Trophoblast cell (in vitro differentiated cells and primary cell): Measurements from ENCODE around the gene FAM20C.

Experiments
- DNase-seq, 2 donors: peaks; one replicate each; pipeline ENCODE4 v3.0.0-alpha.2; 2016
- H2AFZ ChIP-seq: 2 replicates; pipeline ENCODE4 v1.6.1; 2013; ENCODE audit warnings: low read length, moderate library complexity, mild to moderate bottlenecking; ENCODE audit not compliant: insufficient read depth, poor library complexity
- H2AK5ac ChIP-seq: 2 replicates; pipeline ENCODE4 v1.6.1; 2013; ENCODE audit warnings: mild to moderate bottlenecking, low read length
- H2BK120ac ChIP-seq: 2 replicates; pipeline ENCODE4 v1.6.1; 2013; ENCODE audit warnings: low read length, mild to moderate bottlenecking, moderate library complexity; ENCODE audit not compliant: insufficient read depth, poor library complexity
- H2BK12ac ChIP-seq: 2 replicates; pipeline ENCODE4 v1.6.1; 2013; ENCODE audit warnings: mild to moderate bottlenecking, low read length, moderate library complexity
- H2BK5ac ChIP-seq: 2 replicates; pipeline ENCODE4 v1.6.1; 2013; ENCODE audit warnings: low read length, low read depth, moderate library complexity, mild to moderate bottlenecking; ENCODE audit not compliant: poor library complexity
- H3K14ac ChIP-seq: 2 replicates; pipeline ENCODE4 v1.6.1; 2013; ENCODE audit warnings: mild to moderate bottlenecking, low read length
- H3K18ac ChIP-seq: 2 replicates; pipeline ENCODE4 v1.6.1; 2013; ENCODE audit warnings: mild to moderate bottlenecking, low read length
- H3K23ac ChIP-seq: 2 replicates; pipeline ENCODE4 v1.6.1; 2013; ENCODE audit warnings: low read length
- H3K27ac ChIP-seq: 2 replicates; pipeline ENCODE4 v1.5.1; 2013; ENCODE audit warnings: low read depth, mild to moderate bottlenecking, inconsistent platforms, low read length, moderate library complexity
- H3K27me3 ChIP-seq: 2 replicates; pipeline ENCODE4 v1.6.1; 2013; ENCODE audit warnings: inconsistent platforms, mild to moderate bottlenecking, low read length, moderate library complexity; ENCODE audit not compliant: insufficient read depth
- H3K36me3 ChIP-seq, 2 experiments: 1 replicate in 1 of 2; 2 replicates in 1 of 2; pipeline ENCODE4 v1.6.1; 2013; ENCODE audit warnings: low read length in 2 of 2, mild to moderate bottlenecking in 2 of 2, moderate library complexity in 1 of 2; ENCODE audit not compliant: insufficient read depth in 2 of 2, control insufficient read depth in 1 of 2
- H3K4ac ChIP-seq: 2 replicates; pipeline ENCODE4 v1.6.1; 2013; ENCODE audit warnings: low read depth, mild to moderate bottlenecking, low read length, moderate library complexity
- H3K4me1 ChIP-seq, 2 experiments: 1 replicate in 1 of 2; 2 replicates in 1 of 2; pipeline ENCODE4 v1.6.1; 2013; ENCODE audit warnings: low read length in 2 of 2, mild to moderate bottlenecking in 2 of 2, moderate library complexity in 1 of 2; ENCODE audit not compliant: insufficient read depth in 2 of 2, control insufficient read depth in 1 of 2
- H3K4me2 ChIP-seq: 2 replicates; pipeline ENCODE4 v1.6.1; 2013; ENCODE audit warnings: inconsistent platforms, mild to moderate bottlenecking, low read length, moderate library complexity
- H3K4me3 ChIP-seq: 2 replicates; pipeline ENCODE4 v1.5.1; 2013; ENCODE audit warnings: mild to moderate bottlenecking, low read depth, low read length, inconsistent platforms
- H3K79me1 ChIP-seq: one replicate; pipeline ENCODE4 v1.6.1; 2013; ENCODE audit warnings: low read length
- H3K79me2 ChIP-seq: 2 replicates; pipeline ENCODE4 v1.6.1; 2013; ENCODE audit warnings: low read length, mild to moderate bottlenecking; ENCODE audit not compliant: control insufficient read depth, insufficient read depth, poor library complexity
- H3K9ac ChIP-seq: 2 replicates; pipeline ENCODE4 v1.6.1; 2013; ENCODE audit warnings: mild to moderate bottlenecking, low read length
- H3K9me3 ChIP-seq: 2 replicates; pipeline ENCODE4 v1.6.1; 2013; ENCODE audit warnings: low read depth, mild to moderate bottlenecking, control low read depth, inconsistent platforms, low read length; ENCODE audit not compliant: insufficient read depth
- H4K12ac ChIP-seq: 2 replicates; pipeline ENCODE4 v1.6.1; 2013; ENCODE audit warnings: low read depth, mild to moderate bottlenecking, low read length, moderate library complexity
- H4K8ac ChIP-seq: 2 replicates; pipeline ENCODE4 v1.6.1; 2013; ENCODE audit warnings: low read depth, mild to moderate bottlenecking, low read length, moderate library complexity
- H4K91ac ChIP-seq: one replicate; pipeline ENCODE4 v1.6.1; 2013; ENCODE audit warnings: low read depth, mild to moderate bottlenecking, low read length, moderate library complexity
- WGBS: extraction: QIAGEN DNeasy Blood & Tissue Kit; methylation state at CpG from one replicate; pipeline ENCODE4 v1.1.7; 2013; ENCODE audit warnings: missing lambda C conversion rate; ENCODE audit not compliant: insufficient read length, insufficient coverage; ENCODE audit errors: extremely low coverage; 5-methylcytosine and 5-hydroxymethylcytosine counted together

The FAM20C gene

GRCh38 chr7:271266-272107 lies 79.1 kb downstream of the FAM20C start:
- no peak overlapping the region for H3K27ac ChIP-seq
- H2BK120ac ChIP-seq: no peak overlapping the region
- no peak overlapping the region for H3K4ac ChIP-seq
- no peak overlapping the region for H3K23ac ChIP-seq
- no peak overlapping the region for H3K18ac ChIP-seq
- no peak overlapping the region for H3K4me3 ChIP-seq
- H3K4me1 ChIP-seq: no peaks in the 10 kb centered on the region
- H3K4me2 ChIP-seq: no peak overlapping the region
- H3K14ac ChIP-seq: no peak overlapping the region
- no peaks in the 10 kb centered on the region for H3K36me3 ChIP-seq
- no peak overlapping the region for H4K8ac ChIP-seq
- no peaks in the 10 kb centered on the region for H3K79me1 ChIP-seq
- H2AFZ ChIP-seq: no peak overlapping the region
- no peak overlapping the region for H2BK12ac ChIP-seq
- DNase-seq: no peak
- no peak overlapping the region for H2AK5ac ChIP-seq
- WGBS: no CpG with 5 or more reads among the region's 14 CpGs
- H3K27me3 ChIP-seq: no peaks in the 10 kb centered on the region
- H4K91ac ChIP-seq: no peak overlapping the region
- peaks cover 33% of the 10 kb centered on the region for H3K9me3 ChIP-seq
- H3K79me2 ChIP-seq: no peaks in the 10 kb centered on the region
- no peak overlapping the region for H3K9ac ChIP-seq
- H4K12ac ChIP-seq: no peak overlapping the region
- no peak overlapping the region for H2BK5ac ChIP-seq

- Histone ChIP-seq H4K12ac (no peak overlapping the region), H3K27me3 (no peaks in the 10 kb centered on the region), H3K9me3 (peaks cover 36% of the 10 kb centered on the region), H4K8ac (no peak overlapping the region), H2AFZ (no peak overlapping the region), H3K14ac (no peak overlapping the region), H3K4me1 (no peaks in the 10 kb centered on the region), H4K91ac (no peak overlapping the region), H3K4ac (no peak overlapping the region), H2AK5ac (no peak overlapping the region), H3K79me2 (no peaks in the 10 kb centered on the region), H3K9ac (no peak overlapping the region), H3K23ac (no peak overlapping the region), H3K27ac (no peak overlapping the region), H3K18ac (no peak overlapping the region), H3K4me3 (no peak overlapping the region), H3K79me1 (no peaks in the 10 kb centered on the region), H3K4me2 (no peak overlapping the region), H2BK120ac (no peak overlapping the region), H2BK5ac (no peak overlapping the region), H3K36me3 (no peaks in the 10 kb centered on the region), H2BK12ac (no peak overlapping the region)
- WGBS: no CpG with 5 or more reads among the region's 18 CpGs
- no peak for DNase-seq
Observed at GRCh38 chr7:272108-272615, 79.8 kb downstream of the FAM20C start.

- Histone ChIP-seq H4K8ac (no peak overlapping the region), H3K79me1 (no peaks in the 10 kb centered on the region), H4K12ac (no peak overlapping the region), H3K4ac (no peak overlapping the region), H2AFZ (no peak overlapping the region), H2BK5ac (no peak overlapping the region), H2AK5ac (no peak overlapping the region), H4K91ac (no peak overlapping the region), H3K9ac (no peak overlapping the region), H3K18ac (no peak overlapping the region), H2BK120ac (no peak overlapping the region), H3K9me3 (peaks cover 35% of the 10 kb centered on the region), H3K36me3 (no peaks in the 10 kb centered on the region), H3K4me3 (no peak overlapping the region), H3K23ac (no peak overlapping the region), H3K79me2 (no peaks in the 10 kb centered on the region), H3K27ac (no peak overlapping the region), H2BK12ac (no peak overlapping the region), H3K4me2 (no peak overlapping the region), H3K14ac (no peak overlapping the region), H3K4me1 (no peaks in the 10 kb centered on the region), H3K27me3 (no peaks in the 10 kb centered on the region)
- no peak for DNase-seq
- no CpG with 5 or more reads among the region's 14 CpGs for WGBS
Observed at GRCh38 chr7:272631-273030, 80.3 kb downstream of the FAM20C start.

- Histone ChIP-seq H3K4me2 (no peak overlapping the region), H4K91ac (no peak overlapping the region), H2BK5ac (no peak overlapping the region), H3K4ac (no peak overlapping the region), H3K36me3 (no peaks in the 10 kb centered on the region), H2BK12ac (no peak overlapping the region), H3K9ac (no peak overlapping the region), H3K9me3 (peaks cover 37% of the 10 kb centered on the region), H2AFZ (no peak overlapping the region), H3K79me2 (no peaks in the 10 kb centered on the region), H2AK5ac (no peak overlapping the region), H3K23ac (no peak overlapping the region), H3K4me3 (no peak overlapping the region), H4K8ac (no peak overlapping the region), H2BK120ac (no peak overlapping the region), H3K27me3 (no peaks in the 10 kb centered on the region), H3K14ac (no peak overlapping the region), H4K12ac (no peak overlapping the region), H3K27ac (no peak overlapping the region), H3K4me1 (no peaks in the 10 kb centered on the region), H3K18ac (no peak overlapping the region), H3K79me1 (no peaks in the 10 kb centered on the region)
- WGBS: no CpG with 5 or more reads among the region's 7 CpGs
- no peak for DNase-seq
Observed at GRCh38 chr7:273327-273726, 81.0 kb downstream of the FAM20C start.
